ELF-1 (cell line): ENCODE results near the gene PLEKHM3.
"Not testable (repeated sequence)": the region's sequence is repeated elsewhere in the genome, so short reads cannot be mapped to it uniquely, and the experiment has no call there.

Experiments used
- DNase-seq: peaks from one replicate; pipeline ENCODE4 v3.0.0-alpha.2; 2016; ENCODE audit warnings: low read depth, low spot score

PLEKHM3 gene

DNA sequence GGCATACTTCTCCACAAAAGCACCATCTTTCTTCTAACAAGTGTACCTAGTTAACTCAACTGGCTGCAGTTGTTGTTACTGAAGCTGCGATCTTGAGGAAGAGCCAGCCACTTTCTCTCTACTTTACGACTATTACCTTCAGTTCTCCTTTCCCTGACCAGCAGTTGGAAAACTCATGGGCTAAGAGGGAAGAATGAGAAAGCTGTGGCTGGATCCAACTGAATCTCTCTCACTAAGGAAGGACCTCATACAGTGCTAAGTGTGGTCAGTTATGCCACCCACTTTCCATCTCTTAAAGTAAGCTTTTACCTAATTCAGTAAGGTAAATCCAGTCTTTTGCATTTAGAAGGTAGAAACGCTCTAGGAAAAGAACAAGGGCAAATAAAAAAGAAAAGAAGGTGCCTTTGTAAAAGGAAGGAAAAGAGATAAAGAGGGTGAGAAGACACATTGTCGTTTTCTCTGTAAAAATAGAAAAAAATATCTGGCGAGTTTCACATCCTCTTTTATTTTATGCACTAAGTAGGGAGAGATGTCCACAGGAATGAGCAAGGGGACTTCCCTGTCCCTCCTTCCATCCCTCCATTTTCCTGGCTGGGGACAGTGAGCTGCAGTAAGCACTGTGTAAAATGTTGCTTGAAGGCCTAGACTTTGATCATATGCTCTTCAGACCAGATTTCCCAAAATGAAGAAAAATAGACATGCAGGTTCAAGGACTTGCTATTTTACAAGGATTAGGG is 73.4 kb downstream of the PLEKHM3 start:
- no peak for DNase-seq

DNA sequence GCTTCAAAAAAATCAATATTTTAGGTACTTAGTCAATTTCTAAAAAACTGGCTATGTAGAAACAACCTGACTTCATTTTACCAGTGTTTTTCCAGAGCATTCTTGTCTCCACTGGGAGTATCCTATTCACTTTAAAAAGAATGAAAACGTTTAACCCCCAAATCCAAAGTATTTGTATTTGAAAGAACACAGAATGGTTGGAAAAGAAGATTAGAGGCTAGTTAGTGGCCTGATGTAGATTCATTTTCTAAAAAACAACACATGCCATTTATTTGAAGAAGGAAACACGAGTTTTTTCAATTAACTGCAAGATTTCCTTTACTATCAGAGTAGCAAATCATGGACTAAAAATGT is 74.6 kb downstream of the PLEKHM3 start:
- no peak for DNase-seq

- no peak for DNase-seq
Observed at GRCh38 chr2:207950063-207950760, 75.1 kb downstream of the PLEKHM3 start.

DNA sequence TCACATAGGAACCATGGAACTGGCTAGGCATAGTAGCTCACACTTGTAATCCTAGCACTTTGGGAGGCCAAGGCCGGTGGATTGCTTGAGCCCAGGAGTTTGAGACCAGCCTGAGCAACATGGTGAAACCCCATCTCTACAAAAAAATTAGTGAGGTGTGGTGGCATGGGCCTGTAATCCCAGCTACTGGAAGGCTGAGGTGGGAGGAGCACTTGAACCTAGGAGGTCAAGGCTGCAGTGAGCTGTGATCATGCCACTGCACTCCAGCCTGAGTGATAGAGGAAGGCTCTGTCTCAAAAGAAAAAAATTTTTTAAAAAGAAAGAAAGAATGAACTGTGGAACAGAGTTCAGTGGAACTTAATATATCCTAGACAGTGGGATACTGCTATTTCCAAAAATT is 76.1 kb downstream of the PLEKHM3 start:
- not testable (repeated sequence) for DNase-seq

- DNase-seq = no peak
Observed at GRCh38 chr2:207944979-207945600, 80.2 kb downstream of the PLEKHM3 start.

- DNase-seq = no peak
Observed at GRCh38 chr2:207944334-207944733, 81.0 kb downstream of the PLEKHM3 start.

DNA sequence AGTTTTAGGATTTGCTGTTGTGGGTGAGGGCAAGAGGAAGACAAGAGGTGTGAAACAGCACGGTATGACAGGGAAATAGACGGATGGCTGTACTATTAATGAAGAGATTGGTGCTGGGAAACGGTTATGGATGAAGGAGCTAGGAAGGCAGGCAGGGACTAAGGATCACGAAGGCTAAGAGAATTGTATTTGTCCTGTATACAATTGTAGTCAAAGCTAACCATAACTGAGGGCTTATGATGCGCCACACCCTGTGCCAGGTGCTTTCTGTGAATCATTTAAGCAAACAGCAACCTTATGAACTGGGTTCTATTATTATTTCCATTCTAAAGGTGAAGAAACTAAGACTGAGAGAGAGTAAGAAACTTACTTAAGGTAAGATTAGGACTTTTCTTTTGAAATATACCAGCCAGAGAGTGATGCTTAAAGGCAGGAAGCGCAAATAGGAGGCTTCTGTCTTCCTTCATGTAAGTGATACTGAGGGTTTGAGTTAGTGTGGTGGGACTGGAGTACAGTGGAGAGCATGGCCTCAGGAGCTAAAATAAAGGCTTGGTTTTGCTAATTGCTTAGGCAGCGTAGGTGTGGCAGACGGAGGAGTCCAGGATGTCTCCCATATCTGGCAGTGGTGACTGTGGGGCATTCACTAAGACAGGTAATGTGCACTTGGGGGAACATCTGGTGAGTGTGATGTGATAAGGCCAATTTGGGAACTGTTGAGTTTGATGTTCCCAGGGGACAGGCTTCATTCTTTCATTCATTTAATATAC is 85.8 kb downstream of the PLEKHM3 start:
- DNase-seq = no peak

GRCh38 chr2:207938886-207939285 is 86.4 kb downstream of the PLEKHM3 start:
- DNase-seq = no peak

DNA sequence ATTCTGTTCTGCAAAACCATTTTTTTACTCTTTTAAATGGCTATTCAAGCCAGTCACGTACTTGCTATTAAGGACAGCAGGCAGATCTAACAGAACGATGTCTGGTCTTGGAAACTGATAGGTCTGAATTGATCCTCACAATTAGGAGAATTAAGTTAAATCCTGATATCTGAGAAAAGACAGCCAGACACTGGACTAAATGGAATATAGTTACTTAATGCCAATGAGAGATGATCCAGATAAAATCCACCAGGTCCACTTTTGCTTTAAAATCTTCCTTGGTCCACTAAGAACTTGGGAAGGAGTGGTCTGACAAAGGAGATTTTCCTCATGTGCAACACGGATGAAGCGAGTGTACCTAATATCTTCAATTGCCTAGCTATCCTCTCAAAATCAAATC is 86.9 kb downstream of the PLEKHM3 start:
- DNase-seq = no peak

DNA sequence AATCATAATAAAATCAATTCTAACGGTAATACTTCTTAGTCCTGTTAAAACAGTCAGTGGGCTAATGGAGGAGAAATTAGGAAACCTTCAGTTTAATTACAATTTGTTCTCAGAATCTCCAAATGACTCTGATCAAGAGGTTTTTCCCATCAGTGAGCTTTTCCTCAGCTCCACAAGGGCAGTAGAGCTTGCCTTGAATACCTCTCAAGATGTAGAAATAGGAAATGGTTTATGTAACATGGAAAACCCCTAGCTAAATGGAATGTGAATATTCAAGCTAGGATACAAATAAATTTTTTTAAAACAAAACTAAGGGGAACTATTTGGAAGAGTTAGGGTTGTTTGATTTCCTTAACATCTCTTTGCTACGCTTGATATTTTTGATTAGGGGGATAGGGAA is 87.5 kb downstream of the PLEKHM3 start:
- no peak for DNase-seq

DNA sequence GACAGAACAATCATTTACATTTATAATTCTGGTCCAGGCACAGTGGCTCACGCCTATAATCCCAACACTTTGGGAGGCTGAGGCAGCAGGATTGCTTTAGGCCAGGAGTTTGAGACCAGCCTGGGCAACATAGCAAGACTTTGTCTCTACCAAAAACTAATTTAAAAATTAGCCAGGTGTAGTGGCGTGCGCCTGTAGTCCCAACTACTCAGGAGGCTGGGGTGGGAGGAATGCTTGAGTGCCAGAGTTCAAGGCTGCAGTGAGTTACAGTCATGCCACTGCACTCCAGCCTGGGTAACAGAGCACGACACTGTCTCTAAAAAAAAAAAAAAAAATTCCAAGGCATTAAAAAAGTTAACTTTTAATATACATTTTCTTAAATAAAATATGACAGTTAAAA is 88.1 kb downstream of the PLEKHM3 start:
- DNase-seq = no peak

- no peak for DNase-seq
Observed at GRCh38 chr2:207936380-207936779, 88.9 kb downstream of the PLEKHM3 start.

DNA sequence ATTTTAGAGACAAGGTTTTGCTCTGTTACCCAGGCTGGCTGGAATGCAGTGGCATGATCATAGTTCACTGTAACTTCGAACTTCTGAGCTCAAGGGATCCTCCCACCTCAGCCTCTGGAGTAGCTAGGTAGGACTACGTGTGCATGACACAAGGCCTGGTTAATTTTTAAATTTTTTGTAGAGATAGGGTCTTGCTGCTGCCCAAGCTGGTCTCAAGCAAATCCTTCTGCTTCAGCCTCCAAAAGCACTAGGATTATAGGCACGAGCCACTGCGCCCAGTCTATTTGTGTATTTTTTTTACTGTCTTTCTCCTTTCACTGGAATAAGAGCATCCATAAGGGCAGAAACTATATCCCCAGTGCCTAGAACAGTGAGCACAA is 89.3 kb downstream of the PLEKHM3 start:
- no peak for DNase-seq

DNA sequence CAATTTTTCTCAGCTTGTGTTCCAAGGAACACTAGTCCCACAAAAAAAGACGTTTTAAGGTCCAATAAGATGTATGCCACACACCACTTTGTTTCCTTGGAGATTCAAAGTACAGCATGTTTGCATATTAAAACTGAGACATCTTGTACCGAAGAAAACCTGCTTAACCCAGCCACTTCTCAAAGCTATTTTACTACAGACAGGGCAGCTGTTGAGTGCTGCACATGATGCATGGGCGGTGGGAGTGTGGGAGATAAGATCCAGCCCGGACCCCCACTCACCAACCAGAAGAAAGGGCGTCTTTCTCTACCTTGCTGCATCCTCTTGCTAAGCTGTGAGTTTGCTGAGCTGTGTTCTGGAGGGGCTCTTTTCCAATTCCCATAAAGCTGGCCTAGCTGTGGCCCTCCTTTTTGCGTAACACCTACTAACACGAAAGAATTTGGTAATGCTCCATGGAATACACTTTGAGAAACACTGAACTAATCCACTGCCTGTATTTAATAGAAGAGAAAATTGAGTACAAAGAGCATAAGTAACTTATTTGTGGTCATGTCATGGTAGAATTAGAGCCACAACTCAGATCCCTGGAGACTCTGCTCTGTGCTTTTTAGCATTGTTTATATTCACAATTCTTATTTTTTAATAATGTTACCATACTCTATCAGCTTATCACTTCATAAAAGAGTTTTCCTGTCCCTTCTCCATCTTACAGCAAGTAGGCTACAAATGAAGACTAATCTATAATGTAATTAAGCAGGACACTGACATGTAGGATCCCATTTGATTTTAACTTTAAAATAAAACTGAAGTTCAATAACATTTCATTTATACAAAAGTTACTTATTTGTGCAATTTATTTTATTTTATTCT is 90.0 kb downstream of the PLEKHM3 start:
- DNase-seq = no peak

DNA sequence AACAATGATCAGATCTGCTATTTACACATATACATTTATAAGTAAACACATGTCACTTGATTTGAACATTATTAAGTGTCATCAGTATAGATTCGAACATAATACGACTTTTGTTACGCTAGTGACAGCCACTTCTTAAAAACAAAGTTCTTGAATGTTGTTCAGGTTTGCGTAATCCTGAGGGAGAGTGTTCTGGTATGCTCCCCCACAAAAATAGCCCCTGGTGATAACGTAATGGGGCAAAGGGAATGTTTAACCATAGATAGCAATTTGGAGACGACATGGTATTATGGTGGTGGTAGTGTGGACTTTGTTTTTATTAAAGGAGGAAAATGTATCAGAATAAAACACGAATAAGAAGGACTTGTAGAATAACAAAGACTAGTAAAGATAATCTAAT is 90.6 kb downstream of the PLEKHM3 start:
- no peak for DNase-seq

DNA sequence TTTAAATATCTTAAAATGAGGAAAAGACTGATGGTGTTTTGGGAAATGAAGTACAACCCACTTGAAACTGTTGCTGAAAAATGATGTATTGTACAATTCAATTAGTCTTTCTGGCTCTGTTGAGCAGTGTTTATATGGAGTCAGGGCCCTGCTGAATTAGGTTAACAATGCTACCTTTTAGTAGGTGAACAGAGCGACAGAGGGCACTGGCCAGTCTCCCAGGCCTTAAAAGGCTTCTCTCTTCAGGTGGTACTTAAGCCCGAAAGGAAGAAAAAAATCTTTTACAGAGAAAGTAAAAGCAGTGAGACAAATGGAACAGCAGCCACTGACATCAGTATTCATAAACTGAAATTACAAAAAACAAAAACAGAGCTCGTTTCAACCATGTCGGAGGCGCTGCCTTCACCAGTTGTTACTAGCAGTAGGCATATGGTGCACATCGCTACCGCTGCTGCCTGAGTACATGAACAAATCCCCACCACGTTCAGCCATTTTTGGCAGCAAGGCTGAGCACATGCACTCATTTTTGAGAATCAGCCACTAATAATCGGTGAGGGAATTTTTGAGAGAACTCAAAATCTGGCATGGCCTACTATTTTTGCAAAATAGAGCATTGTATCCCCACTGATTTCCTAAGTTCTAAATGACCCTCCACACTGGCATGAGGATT is 91.8 kb downstream of the PLEKHM3 start:
- no peak for DNase-seq

DNA sequence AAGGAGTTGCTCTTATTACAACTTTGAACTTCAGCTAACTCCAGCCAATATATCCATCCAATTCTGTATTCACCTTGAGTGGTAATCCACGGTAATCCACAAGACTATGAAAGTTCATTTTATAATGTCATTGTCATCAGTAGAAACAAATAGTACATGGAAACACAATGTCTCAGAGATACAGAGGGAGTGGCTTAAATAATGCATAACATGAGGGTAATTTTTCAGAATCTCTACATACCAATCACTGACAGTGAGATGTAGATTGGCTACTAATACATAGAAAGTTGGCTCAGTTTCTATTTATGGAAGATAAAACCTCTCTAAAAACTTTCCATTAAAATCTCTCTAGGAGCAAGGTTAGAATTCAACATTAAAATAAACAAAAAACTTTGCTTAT is 93.2 kb downstream of the PLEKHM3 start:
- no peak for DNase-seq

DNA sequence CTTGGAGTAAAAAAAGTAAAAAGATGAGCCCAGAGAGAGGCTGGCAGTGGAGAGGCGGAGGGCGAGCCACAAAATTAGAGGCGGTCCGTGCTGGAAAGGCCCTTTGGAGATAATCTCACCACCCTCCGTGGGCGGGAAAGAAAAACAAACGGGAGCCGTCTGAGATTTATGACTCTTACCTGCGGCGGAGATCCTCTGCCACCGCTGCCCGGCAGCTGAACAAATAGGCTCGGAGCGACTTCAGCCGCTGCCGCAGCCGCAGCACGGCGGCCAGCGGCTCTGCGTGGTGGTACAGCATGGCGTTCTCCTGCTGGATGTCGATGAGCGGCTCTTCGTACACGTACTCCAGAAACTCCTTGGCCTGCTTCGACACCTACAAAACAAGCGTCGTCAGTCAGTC is 94.6 kb downstream of the PLEKHM3 start:
- peak; percentile 76 for DNase-seq

DNA sequence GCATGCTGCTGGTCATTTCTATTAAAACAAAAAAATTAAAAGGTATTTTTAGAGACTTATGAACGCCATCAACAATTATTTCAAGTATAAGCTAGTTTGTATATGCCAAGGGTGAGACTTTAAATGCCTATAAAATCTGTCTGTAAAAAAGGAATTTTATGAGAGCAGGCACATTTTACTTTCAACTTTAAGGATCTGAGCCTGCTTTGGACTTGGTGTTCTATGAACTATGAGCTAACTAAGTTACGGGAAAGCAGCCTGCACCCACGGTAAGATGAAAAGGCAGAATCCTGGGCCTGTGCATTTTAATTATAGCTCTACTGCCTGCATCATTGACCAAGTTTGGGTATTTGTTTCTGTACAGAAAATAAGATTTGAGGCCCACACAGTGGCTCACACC is 95.4 kb downstream of the PLEKHM3 start:
- DNase-seq = no peak

- no peak for DNase-seq
Observed at GRCh38 chr2:207928079-207928478, 97.2 kb downstream of the PLEKHM3 start.

- DNase-seq = no peak
Observed at GRCh38 chr2:207926989-207927300, 98.4 kb downstream of the PLEKHM3 start.
